Hematopoietic multipotent progenitor cell treated with erythropoietin and hydrocortisone succinate and interleukin-3 and kit ligand, for 15 days (in vitro differentiated cells): ENCODE data around the gene IER5.
A peak's percentile ranks its signal among the peaks of the same experiment; 100 is the strongest.
"Not testable (repeated sequence)": the region's sequence is repeated elsewhere in the genome, so short reads cannot be mapped to it uniquely, and the experiment has no call there.

Experiments
- DNase-seq: peaks from one replicate; pipeline ENCODE4 v3.0.0-alpha.2; 2015; ENCODE audit warnings: low spot score

Gene IER5

GRCh38 chr1:181088079-181089016, at the start of gene IER5:
TSS of gene IER5 (plus strand) at chr1:181088700. CDS start at chr1:181088903, 203 bp downstream.
- peak; percentile 97 for DNase-seq

GRCh38 chr1:181040284-181040865, 48.1 kb upstream of the IER5 start:
- DNase-seq, result no peak

GRCh38 chr1:181043025-181043888, 45.2 kb upstream of the IER5 start:
- DNase-seq, result no peak

GRCh38 chr1:181044449-181044966, 44.0 kb upstream of the IER5 start:
- DNase-seq, result no peak

- DNase-seq, result not testable (repeated sequence)
Measured at GRCh38 chr1:181045946-181046345, 42.6 kb upstream of the IER5 start.

- DNase-seq, result no peak
Measured at GRCh38 chr1:181049378-181049777, 39.1 kb upstream of the IER5 start.

- DNase-seq, result no peak
Measured at GRCh38 chr1:181050922-181051321, 37.6 kb upstream of the IER5 start.

- DNase-seq, result no peak
Measured at GRCh38 chr1:181056560-181056959, 31.9 kb upstream of the IER5 start.

GRCh38 chr1:181057079-181057478, 31.4 kb upstream of the IER5 start:
- DNase-seq, result no peak

GRCh38 chr1:181059435-181059834, 29.1 kb upstream of the IER5 start:
- no peak for DNase-seq

GRCh38 chr1:181060066-181060465, 28.4 kb upstream of the IER5 start:
- DNase-seq, result no peak

- DNase-seq, result not testable (repeated sequence)
Measured at GRCh38 chr1:181060947-181061346, 27.6 kb upstream of the IER5 start.

GRCh38 chr1:181061487-181061886, 27.0 kb upstream of the IER5 start:
- no peak for DNase-seq

GRCh38 chr1:181061891-181062835, 26.3 kb upstream of the IER5 start:
- no peak for DNase-seq

GRCh38 chr1:181062836-181063428, 25.6 kb upstream of the IER5 start:
- no peak for DNase-seq

GRCh38 chr1:181064011-181064623, 24.4 kb upstream of the IER5 start:
- no peak for DNase-seq

- DNase-seq, result no peak
Measured at GRCh38 chr1:181064702-181065101, 23.8 kb upstream of the IER5 start.

- no peak for DNase-seq
Measured at GRCh38 chr1:181073638-181074037, 14.9 kb upstream of the IER5 start.

- no peak for DNase-seq
Measured at GRCh38 chr1:181075766-181076350, 12.6 kb upstream of the IER5 start.

- no peak for DNase-seq
Measured at GRCh38 chr1:181076852-181077251, 11.6 kb upstream of the IER5 start.
